GM18520 (cell line): ENCODE results near the gene KCND3.
"Not testable (repeated sequence)": the region's sequence is repeated elsewhere in the genome, so short reads cannot be mapped to it uniquely, and the experiment has no call there.

Experiments used
- ATAC-seq: cut with Tn5 transposase; IDR thresholded peaks from one replicate; pipeline ENCODE4 v1.9.1; 2021; ENCODE audit not compliant: unreplicated experiment

KCND3 gene

GRCh38 chr1:111749628-111750027 lies 239.8 kb downstream of the KCND3 start:
- no peak for ATAC-seq

- no peak for ATAC-seq
These were observed 241.5 kb downstream of the KCND3 start for GRCh38 chr1:111747947-111748346.

- ATAC-seq: no peak
These were observed 242.2 kb downstream of the KCND3 start for GRCh38 chr1:111747282-111747734.

GRCh38 chr1:111746614-111746999 lies 242.9 kb downstream of the KCND3 start:
- ATAC-seq: no peak

GRCh38 chr1:111745675-111746613 lies 243.5 kb downstream of the KCND3 start:
- no peak for ATAC-seq

- ATAC-seq: no peak
These were observed 245.8 kb downstream of the KCND3 start for GRCh38 chr1:111743679-111744101.

- ATAC-seq: no peak
These were observed 246.4 kb downstream of the KCND3 start for GRCh38 chr1:111742938-111743549.

- ATAC-seq: not testable (repeated sequence)
These were observed 247.2 kb downstream of the KCND3 start for GRCh38 chr1:111742292-111742691.

- no peak for ATAC-seq
These were observed 249.3 kb downstream of the KCND3 start for GRCh38 chr1:111739925-111740765.

- ATAC-seq: peak; percentile 81
These were observed 250.1 kb downstream of the KCND3 start, which contains the start of gene INKA2 for GRCh38 chr1:111739194-111739924. TSS of gene INKA2 (minus strand) at chr1:111739395. CDS start at chr1:111739242, 153 bp downstream.

GRCh38 chr1:111738436-111739193 lies 250.9 kb downstream of the KCND3 start:
- ATAC-seq: peak; percentile 30

GRCh38 chr1:111738133-111738435 lies 251.4 kb downstream of the KCND3 start:
- ATAC-seq: no peak

- ATAC-seq: no peak
These were observed 252.0 kb downstream of the KCND3 start for GRCh38 chr1:111737216-111738132.

- ATAC-seq: no peak
These were observed 252.8 kb downstream of the KCND3 start for GRCh38 chr1:111736548-111737215.

GRCh38 chr1:111735858-111736544 lies 253.5 kb downstream of the KCND3 start:
- no peak for ATAC-seq

GRCh38 chr1:111735321-111735720 lies 254.1 kb downstream of the KCND3 start:
- no peak for ATAC-seq

- no peak for ATAC-seq
These were observed 254.6 kb downstream of the KCND3 start for GRCh38 chr1:111734856-111735255.

GRCh38 chr1:111734426-111734825 lies 255.0 kb downstream of the KCND3 start:
- no peak for ATAC-seq
